ENCODE data around the gene SCUBE1. TPM values are rescaled to one million over a fixed set of nuclear protein-coding genes. Genes with fewer than 3 reads are reported as not detected.

Gene SCUBE1
- total and polyA plus RNA-seq, 2 donors from 2014 or later = 2.3 to 7.1 TPM

- DNase-seq (no peak), FAIRE-seq (no peak)
- intact Hi-C loops (cut with DNase I) = no loop called here
- Histone ChIP-seq H3K4me3 (ENCODE audit: low read length in 3 of 3) (no peak overlapping the region), H3K4me1 (ENCODE audit: control insufficient read depth in 2 of 3, insufficient read depth in 2 of 3, low read depth in 1 of 3, low read length in 3 of 3) (peaks cover 0 to 2% (median 0%) of the 10 kb centered on the region in 3 donors), H3K27ac (ENCODE audit: low read depth in 2 of 2, low read length in 2 of 2) (no peak overlapping the region), H3K27me3 (ENCODE audit: control insufficient read depth, insufficient read depth, low read length) (peaks cover 2% of the 10 kb centered on the region), H3K9ac (ENCODE audit: low read length in 3 of 3) (no peak overlapping the region), H3K9me3 (ENCODE audit: control insufficient read depth in 2 of 3, insufficient read depth in 1 of 3, low read length in 3 of 3) (no peaks in the 10 kb centered on the region), H3K36me3 (ENCODE audit: control insufficient read depth in 2 of 3, insufficient read depth in 3 of 3, low read length in 3 of 3) (no peaks in the 10 kb centered on the region)
- no peak for TF ChIP-seq CTCF (IDR thresholded peaks at IDR 0.05; ENCODE audit: borderline replicate concordance, extremely low read depth, insufficient read depth)
These were observed 2.2 kb upstream of the SCUBE1 start for GRCh38 chr22:43345356-43345755.

DNA sequence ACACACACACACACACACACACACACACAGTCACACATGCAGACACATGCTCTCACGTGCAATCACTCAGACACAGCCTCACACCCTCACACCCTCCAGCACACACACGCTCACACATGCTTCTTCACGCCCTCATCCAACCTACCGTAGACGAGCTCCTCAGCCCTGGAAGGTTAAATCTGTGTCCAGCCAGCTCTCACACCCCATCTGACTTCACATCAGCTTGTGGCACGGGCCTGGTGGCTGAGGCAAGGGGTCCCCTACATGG is 1.3 kb upstream of the SCUBE1 start:
- Histone ChIP-seq H3K36me3 (ENCODE audit: control insufficient read depth in 2 of 3, insufficient read depth in 3 of 3, low read length in 3 of 3) (no peaks in the 10 kb centered on the region), H3K27me3 (ENCODE audit: control insufficient read depth, insufficient read depth, low read length) (peaks cover 2% of the 10 kb centered on the region), H3K9ac (ENCODE audit: low read length in 3 of 3) (no peak overlapping the region), H3K27ac (ENCODE audit: low read depth in 2 of 2, low read length in 2 of 2) (no peak overlapping the region), H3K4me1 (ENCODE audit: control insufficient read depth in 2 of 3, insufficient read depth in 2 of 3, low read depth in 1 of 3, low read length in 3 of 3) (peaks cover 0 to 2% (median 0%) of the 10 kb centered on the region in 3 donors), H3K9me3 (ENCODE audit: control insufficient read depth in 2 of 3, insufficient read depth in 1 of 3, low read length in 3 of 3) (no peaks in the 10 kb centered on the region), H3K4me3 (ENCODE audit: low read length in 3 of 3) (no peak overlapping the region)
- FAIRE-seq (no peak), DNase-seq (peak in 1 of 5 donors; percentile 9)
- intact Hi-C loops (cut with DNase I) = no loop called here
- TF ChIP-seq CTCF (IDR thresholded peaks at IDR 0.05; ENCODE audit: borderline replicate concordance, extremely low read depth, insufficient read depth) = no peak

DNA sequence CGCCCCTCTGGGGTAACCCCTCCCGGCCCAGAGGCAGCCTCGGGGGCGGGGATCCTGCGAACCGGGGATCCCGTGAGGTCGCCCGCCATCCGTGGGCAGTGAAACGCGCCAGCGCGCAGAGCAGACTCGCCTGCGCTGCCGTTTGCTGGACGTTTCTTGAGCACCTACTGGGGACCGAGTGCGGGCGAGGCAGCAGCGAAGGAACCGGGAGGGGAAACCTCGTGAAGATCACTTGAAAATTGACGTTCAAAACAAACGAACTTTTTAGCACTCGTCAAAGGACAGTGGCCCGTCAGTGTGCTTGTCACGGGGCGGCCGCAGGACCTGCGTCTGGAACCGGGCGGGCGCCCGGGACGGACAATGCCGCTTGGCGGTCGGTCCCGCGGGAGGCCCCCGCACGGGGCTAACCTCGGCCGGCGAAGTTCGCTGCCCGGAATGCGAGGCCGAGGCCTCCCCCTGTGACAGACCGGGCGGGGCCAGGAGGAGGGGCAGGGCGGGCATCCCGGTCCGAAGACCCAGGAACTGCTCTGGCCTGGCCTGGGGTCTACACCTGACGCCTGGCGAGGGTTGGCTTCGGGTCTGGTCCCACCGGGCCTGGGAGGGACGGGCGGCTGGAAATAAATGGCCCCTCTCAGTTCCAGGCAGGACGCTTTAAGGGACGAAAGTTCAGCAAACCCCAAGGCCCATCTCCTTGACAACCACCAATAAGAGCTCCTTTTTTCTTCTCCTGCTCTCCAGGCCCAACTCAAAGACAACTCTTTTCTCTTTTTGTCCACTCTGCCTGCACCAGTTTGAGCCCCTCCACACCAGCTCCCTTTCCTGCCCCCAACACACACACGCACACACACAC is 723 bp upstream of the SCUBE1 start:
- H3K4me1 ChIP-seq (ENCODE audit: control insufficient read depth in 2 of 3, insufficient read depth in 2 of 3, low read depth in 1 of 3, low read length in 3 of 3) = peaks cover 0 to 2% (median 0%) of the 10 kb centered on the region in 3 donors
- intact Hi-C loops (cut with DNase I) = no loop called here
- no peaks in the 10 kb centered on the region for H3K36me3 ChIP-seq (ENCODE audit: control insufficient read depth in 2 of 3, insufficient read depth in 3 of 3, low read length in 3 of 3)
- peaks cover 2% of the 10 kb centered on the region for H3K27me3 ChIP-seq (ENCODE audit: control insufficient read depth, insufficient read depth, low read length)
- no peak overlapping the region for H3K27ac ChIP-seq (ENCODE audit: low read depth in 2 of 2, low read length in 2 of 2)
- no peak overlapping the region for H3K9ac ChIP-seq (ENCODE audit: low read length in 3 of 3)
- DNase-seq = peak in 4 of 5 donors; percentile 35 to 81 (median 46)
- TF ChIP-seq CTCF (IDR thresholded peaks at IDR 0.05; ENCODE audit: borderline replicate concordance, extremely low read depth, insufficient read depth) = no peak
- H3K4me3 ChIP-seq (ENCODE audit: low read length in 3 of 3) = no peak overlapping the region
- FAIRE-seq = no peak
- H3K9me3 ChIP-seq (ENCODE audit: control insufficient read depth in 2 of 3, insufficient read depth in 1 of 3, low read length in 3 of 3) = no peaks in the 10 kb centered on the region

Data from kidney (tissue), 14 donors.